ENCODE results near the gene TLCD2. TPM values are rescaled to one million over a fixed set of nuclear protein-coding genes. Genes with fewer than 3 reads are reported as not detected.

The TLCD2 gene
- total and polyA plus RNA-seq, 2 experiments from 2014 or later = 0.70 to 1.4 TPM

GRCh38 chr17:1714980-1715802, 5.0 kb upstream of the TLCD2 start:
- Mint-ChIP-seq H3K4me3 (peak overlapping the region; percentile 94), H3K4me1 (peaks cover 37% of the 10 kb centered on the region), H3K27ac (peak overlapping the region; percentile 8; the same call in 1 of the 2 replicates), H3K9me3 (no peaks in the 10 kb centered on the region), H3K36me3 (ENCODE audit: low read depth) (peaks cover 14% of the 10 kb centered on the region; the same call in 2 of the 3 replicates), H3K27me3 (ENCODE audit: insufficient read depth, low read depth, poor library complexity) (peaks cover 34% of the 10 kb centered on the region)
- H3K4me1 ChIP-seq (ENCODE audit: insufficient read depth) = peaks cover 19% of the 10 kb centered on the region
- H3K9me2 ChIP-seq (ENCODE audit: insufficient read depth) = no peaks in the 10 kb centered on the region
- no peaks in the 10 kb centered on the region for H3K27me3 ChIP-seq (ENCODE audit: insufficient read depth)
- no peak overlapping the region for H3K27ac ChIP-seq (ENCODE audit: low read depth)
- DNase-seq (ENCODE audit: low spot score) (peak; percentile 74), ATAC-seq (peak; percentile 1)
- no peaks in the 10 kb centered on the region for H3K36me3 ChIP-seq (ENCODE audit: insufficient read depth)
- peaks cover 3% of the 10 kb centered on the region for H3F3A ChIP-seq (replicated peaks; ENCODE audit: low read depth)
- H3K4me2 ChIP-seq = peak overlapping the region; percentile 99
- H2AFZ ChIP-seq = no peak overlapping the region; the same call in 1 of the 2 replicates
- H3K79me2 ChIP-seq (replicated peaks; ENCODE audit: insufficient read depth) = no peaks in the 10 kb centered on the region
- H3K4me3 ChIP-seq = peak overlapping the region; percentile 83
- TF ChIP-seq ZNF114 (CRISPR knock-in tag; IDR thresholded peaks at IDR 0.05) (no peak), CREB1 (CRISPR knock-in tag; IDR thresholded peaks at IDR 0.05; ENCODE audit: low read depth) (peak; percentile 1; the same call in 1 of the 2 replicates)
- H4K20me1 ChIP-seq (replicated peaks; ENCODE audit: insufficient read depth) = no peaks in the 10 kb centered on the region

- Histone ChIP-seq H3F3A (replicated peaks; ENCODE audit: low read depth) (peaks cover 3% of the 10 kb centered on the region; the same call in 1 of the 2 replicates), H3K4me3 (peak overlapping the region; percentile 83), H3K9me2 (ENCODE audit: insufficient read depth) (no peaks in the 10 kb centered on the region), H3K4me2 (peak overlapping the region; percentile 99), H3K79me2 (replicated peaks; ENCODE audit: insufficient read depth) (no peaks in the 10 kb centered on the region), H4K20me1 (replicated peaks; ENCODE audit: insufficient read depth) (no peaks in the 10 kb centered on the region), H3K36me3 (ENCODE audit: insufficient read depth) (no peaks in the 10 kb centered on the region), H3K27ac (ENCODE audit: low read depth) (peak overlapping the region; percentile 92), H3K4me1 (ENCODE audit: insufficient read depth) (peaks cover 19% of the 10 kb centered on the region), H3K27me3 (ENCODE audit: insufficient read depth) (no peaks in the 10 kb centered on the region), H2AFZ (0 out of 2 replicates have a peak overlapping the region, but pooled peaks have one; percentile 34)
- ATAC-seq (peak; percentile 13), DNase-seq (ENCODE audit: low spot score) (peak; percentile 99)
- Mint-ChIP-seq H3K4me1 (peaks cover 37% of the 10 kb centered on the region), H3K9me3 (no peaks in the 10 kb centered on the region), H3K27me3 (ENCODE audit: insufficient read depth, low read depth, poor library complexity) (peaks cover 35% of the 10 kb centered on the region), H3K4me3 (peak overlapping the region; percentile 94), H3K27ac (peak overlapping the region; percentile 84), H3K36me3 (ENCODE audit: low read depth) (peaks cover 14% of the 10 kb centered on the region; the same call in 2 of the 3 replicates)
- TF ChIP-seq POLR2AphosphoS5 (IDR thresholded peaks at IDR 0.05; ENCODE audit: low read depth) = no peak
- no peak for TF ChIP-seq ZNF331 (CRISPR knock-in tag; IDR thresholded peaks at IDR 0.05; ENCODE audit: low read depth)
- TF ChIP-seq ETS1 (IDR thresholded peaks at IDR 0.05) = no peak
- TF ChIP-seq ZNF462 (CRISPR knock-in tag; IDR thresholded peaks at IDR 0.05) = no peak
- TF ChIP-seq EZH2 (IDR thresholded peaks at IDR 0.05; ENCODE audit: low read depth, unreplicated experiment) = no peak
- TF ChIP-seq CREB1 (CRISPR knock-in tag; IDR thresholded peaks at IDR 0.05; ENCODE audit: low read depth) = peak; percentile 26; the same call in 1 of the 2 replicates
Observed at GRCh38 chr17:1714427-1714979, 4.3 kb upstream of the TLCD2 start.

All from GM23338 (cell line).